GM03348 (cell line): ENCODE measurements around the gene GATA2.

Source experiments
- DNase-seq: peaks from one replicate; pipeline ENCODE4 v3.0.0; 2012; ENCODE audit warnings: low spot score

Gene GATA2

DNA sequence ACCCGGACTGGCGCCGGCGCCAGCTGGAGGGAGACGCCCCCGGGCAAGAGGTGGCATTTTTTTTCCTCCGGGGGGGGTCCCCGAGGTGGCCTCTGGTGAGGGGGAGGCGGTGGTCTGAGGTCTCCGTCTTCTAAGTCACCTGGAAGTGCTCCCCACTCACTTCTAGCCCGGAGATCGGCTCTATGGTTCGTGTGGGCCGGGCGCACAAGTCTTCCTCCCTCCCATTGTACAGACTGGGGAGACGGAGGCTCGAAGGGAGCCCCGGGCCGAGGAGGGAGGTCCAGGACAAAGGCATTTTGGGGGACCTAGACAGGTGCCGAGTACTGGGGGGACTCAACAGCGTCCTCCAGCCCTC is 4.4 kb downstream of the GATA2 start:
- no peak for DNase-seq

- DNase-seq, result peak; percentile 99
These were observed 5.0 kb downstream of the GATA2 start for GRCh38 chr3:128487813-128488635.

- DNase-seq, result no peak
These were observed 5.5 kb downstream of the GATA2 start for GRCh38 chr3:128487538-128487812.

DNA sequence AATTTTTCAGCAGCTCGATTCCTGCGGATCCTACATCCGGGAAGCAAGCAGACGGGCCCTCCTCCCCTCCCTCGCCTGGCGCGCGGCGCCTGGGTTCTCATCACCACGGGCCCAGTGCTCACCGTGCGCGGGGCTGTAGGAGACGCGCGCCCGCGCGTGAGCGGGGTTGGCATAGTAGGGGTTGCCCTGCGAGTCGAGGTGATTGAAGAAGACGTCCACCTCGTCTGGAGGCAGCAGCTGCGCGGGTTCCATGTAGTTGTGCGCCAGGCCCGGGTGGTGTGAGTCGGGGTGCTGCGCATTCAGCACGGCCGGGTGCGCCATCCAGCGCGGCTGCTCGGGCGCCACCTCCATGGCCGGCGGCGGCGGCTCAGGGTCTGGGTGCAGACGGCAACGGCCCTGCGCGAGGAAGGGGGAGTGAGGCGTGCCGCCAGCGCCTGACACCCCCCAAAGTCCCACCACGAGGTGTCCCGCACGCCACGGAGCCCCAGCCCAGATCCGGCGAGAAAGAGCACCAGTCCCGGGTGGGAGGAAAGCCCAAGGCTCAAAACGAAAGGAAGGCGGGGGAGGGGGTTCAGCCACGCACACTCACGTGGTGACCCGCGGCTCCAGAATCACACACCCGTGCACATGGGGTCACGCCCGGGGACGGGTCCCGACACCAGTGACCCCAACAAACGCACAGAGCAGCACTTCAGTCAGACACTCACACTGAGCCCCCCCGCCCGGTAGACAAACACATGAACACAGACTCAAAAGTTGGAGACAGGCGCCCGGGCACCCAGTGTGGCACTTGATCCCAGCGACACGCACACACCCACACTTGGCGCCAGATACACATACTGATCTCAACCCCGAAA is 6.1 kb downstream of the GATA2 start:
- DNase-seq, result peak; percentile 74

GRCh38 chr3:128486205-128486628 is 6.8 kb downstream of the GATA2 start:
- no peak for DNase-seq

DNA sequence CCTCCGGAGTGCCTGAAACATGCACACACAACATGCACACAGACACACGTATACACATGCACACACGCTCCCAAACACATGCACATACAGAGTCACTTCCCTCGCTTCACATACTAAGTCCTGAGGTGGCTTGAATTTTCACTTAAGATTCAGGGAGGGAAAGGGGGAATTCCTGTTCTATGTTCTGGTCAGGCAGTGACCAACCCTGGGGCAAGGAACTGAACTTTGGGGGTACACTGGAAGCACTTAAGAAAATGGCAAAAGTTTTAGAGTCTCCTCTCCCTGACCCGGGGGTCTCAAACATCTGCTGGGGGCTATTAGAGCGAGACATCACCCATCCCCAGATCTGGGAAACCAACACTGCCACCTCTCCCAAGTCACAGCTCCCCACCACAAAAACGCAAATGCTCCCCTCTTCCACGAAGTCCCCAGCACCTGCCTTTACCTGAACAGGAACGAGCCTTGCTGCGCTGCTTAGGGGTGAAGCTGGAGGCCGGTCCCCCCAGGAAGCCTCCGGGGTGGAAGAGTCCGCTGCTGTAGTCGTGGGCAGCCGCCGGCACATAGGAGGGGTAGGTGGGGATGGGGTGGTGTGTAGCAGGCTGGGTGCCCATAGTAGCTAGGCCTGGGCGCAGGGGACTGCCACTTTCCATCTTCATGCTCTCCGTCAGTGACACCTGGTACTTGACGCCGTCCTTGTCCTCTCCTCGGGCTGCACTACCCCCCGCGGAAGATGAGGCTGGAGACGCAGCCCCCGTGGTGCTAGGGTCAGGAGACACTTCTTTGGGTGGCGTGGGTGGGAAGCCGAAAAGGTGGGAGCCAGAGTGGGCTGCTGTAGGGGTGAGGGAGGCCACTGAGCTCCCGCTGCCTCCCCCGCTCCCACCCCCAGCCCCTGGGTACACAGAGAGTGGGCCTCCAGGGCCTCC is 7.5 kb downstream of the GATA2 start:
- DNase-seq, result no peak

- DNase-seq, result peak; percentile 37
These were observed 8.4 kb downstream of the GATA2 start for GRCh38 chr3:128484404-128485281.

- no peak for DNase-seq
These were observed 9.2 kb downstream of the GATA2 start for GRCh38 chr3:128483657-128484403.

GRCh38 chr3:128482666-128483656 is 10.0 kb downstream of the GATA2 start:
- DNase-seq, result peak; percentile 93

GRCh38 chr3:128482175-128482574 is 10.8 kb downstream of the GATA2 start:
- DNase-seq, result peak; percentile 43

- peak; percentile 52 for DNase-seq
These were observed 11.5 kb downstream of the GATA2 start for GRCh38 chr3:128481438-128481942.

DNA sequence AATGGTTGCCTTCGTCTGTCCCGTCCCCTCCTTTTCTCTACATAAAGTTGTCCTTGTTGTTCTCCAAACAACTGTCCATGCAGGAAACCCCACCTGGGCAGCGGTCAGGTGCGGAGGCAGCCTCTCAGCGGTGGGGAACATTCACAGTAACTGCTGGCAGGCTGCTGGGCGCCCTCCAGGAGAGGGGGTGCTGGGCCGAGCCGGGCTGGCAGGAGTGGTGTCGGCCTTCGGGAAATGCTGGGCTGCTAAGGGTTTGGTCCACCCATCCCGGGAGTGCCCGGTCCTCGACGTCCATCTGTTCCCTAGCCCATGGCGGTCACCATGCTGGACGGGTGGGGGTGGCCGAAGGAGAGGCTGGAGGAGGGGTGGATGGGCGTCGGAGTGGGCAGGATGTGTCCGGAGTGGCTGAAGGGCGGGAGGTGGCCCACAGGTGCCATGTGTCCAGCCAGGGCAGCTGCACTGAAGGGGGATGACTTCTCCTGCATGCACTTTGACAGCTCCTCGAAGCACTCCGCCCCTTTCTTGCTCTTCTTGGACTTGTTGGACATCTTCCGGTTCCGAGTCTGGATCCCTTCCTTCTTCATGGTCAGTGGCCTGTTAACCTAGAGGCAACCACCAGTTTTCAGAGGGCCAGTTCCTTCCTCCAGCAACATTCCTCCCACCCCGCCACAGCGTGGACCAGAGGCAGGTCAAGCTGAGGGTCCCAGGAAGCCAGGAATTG is 12.1 kb downstream of the GATA2 start:
- no peak for DNase-seq

DNA sequence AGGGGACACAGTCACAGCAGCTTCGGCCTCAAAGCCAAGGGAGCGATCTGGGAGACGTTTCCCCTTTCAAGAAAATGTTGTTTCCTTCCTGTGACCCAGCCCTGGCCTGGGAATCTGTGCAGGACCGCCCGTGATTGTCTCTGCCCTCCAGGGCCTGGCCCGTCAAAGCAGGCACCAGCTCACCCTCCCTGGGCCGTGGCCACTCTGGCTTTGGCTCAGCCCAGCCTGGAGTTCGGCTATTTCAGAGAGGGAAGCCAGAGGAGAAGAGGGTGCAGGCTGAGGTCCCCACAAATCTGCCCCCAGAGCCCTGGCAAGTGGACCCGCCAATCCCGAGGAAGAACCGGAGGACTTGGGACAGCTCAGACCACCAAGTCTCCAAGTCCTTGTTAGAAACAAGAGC is 12.7 kb downstream of the GATA2 start:
- no peak for DNase-seq

DNA sequence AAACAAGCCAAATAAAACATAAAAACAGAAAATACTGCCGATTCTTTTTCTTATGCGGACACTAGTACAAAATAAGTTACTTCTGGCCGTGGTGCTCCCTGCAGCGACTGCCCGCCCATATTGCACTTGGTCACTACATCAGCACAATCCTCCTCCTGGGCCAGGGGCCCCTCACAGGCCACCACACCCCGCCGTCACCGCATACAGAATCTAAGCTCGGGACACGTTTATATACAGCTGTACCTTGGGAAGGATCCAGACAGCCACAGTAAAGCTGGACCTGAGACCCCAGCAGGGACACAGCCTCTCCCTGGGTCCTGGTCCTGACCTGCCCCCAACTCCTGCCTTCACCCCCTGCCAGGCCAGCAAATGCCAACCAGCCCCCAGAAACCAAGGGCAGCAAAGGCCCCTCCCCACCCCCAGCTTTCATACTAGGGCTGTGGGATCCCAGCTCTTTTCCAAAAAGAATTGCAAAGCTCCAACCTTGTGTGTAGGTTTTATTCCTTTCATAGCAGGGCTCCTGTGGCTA is 13.4 kb downstream of the GATA2 start:
- DNase-seq, result no peak

- DNase-seq, result no peak
These were observed 14.2 kb downstream of the GATA2 start for GRCh38 chr3:128478576-128479506.

DNA sequence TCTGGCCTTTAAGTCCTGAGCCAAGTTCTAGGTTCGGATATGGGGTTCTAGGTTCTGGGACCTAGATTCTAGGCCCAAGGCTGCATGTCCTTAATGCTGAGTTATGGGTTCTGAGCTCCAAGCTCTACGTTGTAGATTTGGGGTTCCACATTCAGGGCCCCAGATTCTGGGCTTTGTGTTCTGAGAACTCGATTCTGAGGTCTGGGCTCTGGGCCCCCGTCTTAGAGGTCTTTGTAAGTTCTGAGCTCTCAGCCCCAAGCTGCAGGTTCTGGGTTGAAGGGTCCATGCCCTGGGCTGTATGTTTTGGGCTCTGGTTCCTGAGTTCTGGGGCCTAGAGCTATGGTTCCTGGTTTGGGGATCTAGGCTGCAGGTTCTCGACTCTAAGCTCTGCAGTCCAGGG is 16.3 kb downstream of the GATA2 start:
- no peak for DNase-seq

- DNase-seq, result no peak
These were observed 17.6 kb downstream of the GATA2 start for GRCh38 chr3:128475355-128475754.
